ENCODE data around the gene BCKDHB.

DNA sequence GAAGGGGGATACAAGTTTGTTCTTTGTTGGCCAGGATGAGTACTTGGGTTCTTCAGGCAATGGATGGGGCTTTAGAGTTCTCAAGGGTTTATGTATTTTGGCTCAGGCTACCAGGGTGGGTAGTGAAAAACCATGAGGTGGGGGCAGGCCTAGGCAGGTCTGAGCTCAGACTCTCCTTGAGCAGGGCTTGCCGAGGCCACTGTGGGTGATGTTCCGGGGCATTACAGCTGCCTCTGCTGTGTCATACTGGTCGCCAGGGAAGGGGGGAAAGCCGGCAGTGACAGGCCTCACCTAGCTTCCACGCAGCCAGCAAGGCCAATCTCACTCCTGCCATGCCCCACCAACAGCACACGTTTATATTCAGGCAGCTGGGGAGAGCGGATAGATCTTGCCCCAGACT lies 79.6 kb downstream of the BCKDHB start:
- TF ChIP-seq, protein P1, sequence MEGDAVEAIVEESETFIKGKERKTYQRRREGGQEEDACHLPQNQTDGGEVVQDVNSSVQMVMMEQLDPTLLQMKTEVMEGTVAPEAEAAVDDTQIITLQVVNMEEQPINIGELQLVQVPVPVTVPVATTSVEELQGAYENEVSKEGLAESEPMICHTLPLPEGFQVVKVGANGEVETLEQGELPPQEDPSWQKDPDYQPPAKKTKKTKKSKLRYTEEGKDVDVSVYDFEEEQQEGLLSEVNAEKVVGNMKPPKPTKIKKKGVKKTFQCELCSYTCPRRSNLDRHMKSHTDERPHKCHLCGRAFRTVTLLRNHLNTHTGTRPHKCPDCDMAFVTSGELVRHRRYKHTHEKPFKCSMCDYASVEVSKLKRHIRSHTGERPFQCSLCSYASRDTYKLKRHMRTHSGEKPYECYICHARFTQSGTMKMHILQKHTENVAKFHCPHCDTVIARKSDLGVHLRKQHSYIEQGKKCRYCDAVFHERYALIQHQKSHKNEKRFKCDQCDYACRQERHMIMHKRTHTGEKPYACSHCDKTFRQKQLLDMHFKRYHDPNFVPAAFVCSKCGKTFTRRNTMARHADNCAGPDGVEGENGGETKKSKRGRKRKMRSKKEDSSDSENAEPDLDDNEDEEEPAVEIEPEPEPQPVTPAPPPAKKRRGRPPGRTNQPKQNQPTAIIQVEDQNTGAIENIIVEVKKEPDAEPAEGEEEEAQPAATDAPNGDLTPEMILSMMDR (conservative IDR thresholded peaks at IDR 0.05; ENCODE audit: low read depth in 2 of 2): no peak
- TF ChIP-seq, protein P2, sequence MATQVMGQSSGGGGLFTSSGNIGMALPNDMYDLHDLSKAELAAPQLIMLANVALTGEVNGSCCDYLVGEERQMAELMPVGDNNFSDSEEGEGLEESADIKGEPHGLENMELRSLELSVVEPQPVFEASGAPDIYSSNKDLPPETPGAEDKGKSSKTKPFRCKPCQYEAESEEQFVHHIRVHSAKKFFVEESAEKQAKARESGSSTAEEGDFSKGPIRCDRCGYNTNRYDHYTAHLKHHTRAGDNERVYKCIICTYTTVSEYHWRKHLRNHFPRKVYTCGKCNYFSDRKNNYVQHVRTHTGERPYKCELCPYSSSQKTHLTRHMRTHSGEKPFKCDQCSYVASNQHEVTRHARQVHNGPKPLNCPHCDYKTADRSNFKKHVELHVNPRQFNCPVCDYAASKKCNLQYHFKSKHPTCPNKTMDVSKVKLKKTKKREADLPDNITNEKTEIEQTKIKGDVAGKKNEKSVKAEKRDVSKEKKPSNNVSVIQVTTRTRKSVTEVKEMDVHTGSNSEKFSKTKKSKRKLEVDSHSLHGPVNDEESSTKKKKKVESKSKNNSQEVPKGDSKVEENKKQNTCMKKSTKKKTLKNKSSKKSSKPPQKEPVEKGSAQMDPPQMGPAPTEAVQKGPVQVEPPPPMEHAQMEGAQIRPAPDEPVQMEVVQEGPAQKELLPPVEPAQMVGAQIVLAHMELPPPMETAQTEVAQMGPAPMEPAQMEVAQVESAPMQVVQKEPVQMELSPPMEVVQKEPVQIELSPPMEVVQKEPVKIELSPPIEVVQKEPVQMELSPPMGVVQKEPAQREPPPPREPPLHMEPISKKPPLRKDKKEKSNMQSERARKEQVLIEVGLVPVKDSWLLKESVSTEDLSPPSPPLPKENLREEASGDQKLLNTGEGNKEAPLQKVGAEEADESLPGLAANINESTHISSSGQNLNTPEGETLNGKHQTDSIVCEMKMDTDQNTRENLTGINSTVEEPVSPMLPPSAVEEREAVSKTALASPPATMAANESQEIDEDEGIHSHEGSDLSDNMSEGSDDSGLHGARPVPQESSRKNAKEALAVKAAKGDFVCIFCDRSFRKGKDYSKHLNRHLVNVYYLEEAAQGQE (IDR thresholded peaks at IDR 0.05; ENCODE audit: unreplicated experiment): no peak
- TF ChIP-seq CREB1 (CRISPR knock-in tag; IDR thresholded peaks at IDR 0.05; ENCODE audit: low read depth) (no peak), EZH2 (IDR thresholded peaks at IDR 0.05; ENCODE audit: low read depth, unreplicated experiment) (no peak), POLR2AphosphoS5 (IDR thresholded peaks at IDR 0.05; ENCODE audit: low read depth) (no peak), EZH2phosphoT487 (IDR thresholded peaks at IDR 0.05; ENCODE audit: unreplicated experiment) (no peak), JUNB (IDR thresholded peaks at IDR 0.05; ENCODE audit: unreplicated experiment) (no peak), NANOG (IDR thresholded peaks at IDR 0.05; ENCODE audit: borderline replicate concordance) (no peak)
